Duodenal mucosa (tissue), 2 donors: ENCODE measurements around the gene KCNQ2.

ENCODE experiments used
- H3K27ac ChIP-seq: one replicate; pipeline ENCODE4 v1.7.0; 2013; ENCODE audit warnings: low read depth, low read length
- H3K27me3 ChIP-seq, 2 donors: one replicate each; pipeline ENCODE4 v1.7.0; 2013; ENCODE audit warnings: low read length in 2 of 2, control low read depth in 1 of 2; ENCODE audit not compliant: insufficient read depth in 2 of 2, control insufficient read depth in 1 of 2
- H3K36me3 ChIP-seq, 2 donors: one replicate each; pipeline ENCODE4 v1.7.0; 2013; ENCODE audit warnings: low read length in 2 of 2, control low read depth in 1 of 2; ENCODE audit not compliant: insufficient read depth in 2 of 2, control insufficient read depth in 1 of 2
- H3K4me1 ChIP-seq, 2 donors: one replicate each; pipeline ENCODE4 v1.7.0; 2013; ENCODE audit warnings: low read length in 2 of 2, control low read depth in 1 of 2; ENCODE audit not compliant: insufficient read depth in 2 of 2, control insufficient read depth in 1 of 2
- H3K4me3 ChIP-seq, 2 donors: one replicate each; pipeline ENCODE4 v1.7.0; 2013; ENCODE audit warnings: low read length in 2 of 2, low read depth in 1 of 2
- H3K9ac ChIP-seq, 2 donors: one replicate each; pipeline ENCODE4 v1.7.0; 2013; ENCODE audit warnings: low read length in 2 of 2, low read depth in 1 of 2
- H3K9me3 ChIP-seq, 2 donors: one replicate each; pipeline ENCODE4 v1.7.0; 2013; ENCODE audit warnings: low read length in 2 of 2, control low read depth in 1 of 2; ENCODE audit not compliant: control insufficient read depth in 1 of 2

The KCNQ2 gene

DNA sequence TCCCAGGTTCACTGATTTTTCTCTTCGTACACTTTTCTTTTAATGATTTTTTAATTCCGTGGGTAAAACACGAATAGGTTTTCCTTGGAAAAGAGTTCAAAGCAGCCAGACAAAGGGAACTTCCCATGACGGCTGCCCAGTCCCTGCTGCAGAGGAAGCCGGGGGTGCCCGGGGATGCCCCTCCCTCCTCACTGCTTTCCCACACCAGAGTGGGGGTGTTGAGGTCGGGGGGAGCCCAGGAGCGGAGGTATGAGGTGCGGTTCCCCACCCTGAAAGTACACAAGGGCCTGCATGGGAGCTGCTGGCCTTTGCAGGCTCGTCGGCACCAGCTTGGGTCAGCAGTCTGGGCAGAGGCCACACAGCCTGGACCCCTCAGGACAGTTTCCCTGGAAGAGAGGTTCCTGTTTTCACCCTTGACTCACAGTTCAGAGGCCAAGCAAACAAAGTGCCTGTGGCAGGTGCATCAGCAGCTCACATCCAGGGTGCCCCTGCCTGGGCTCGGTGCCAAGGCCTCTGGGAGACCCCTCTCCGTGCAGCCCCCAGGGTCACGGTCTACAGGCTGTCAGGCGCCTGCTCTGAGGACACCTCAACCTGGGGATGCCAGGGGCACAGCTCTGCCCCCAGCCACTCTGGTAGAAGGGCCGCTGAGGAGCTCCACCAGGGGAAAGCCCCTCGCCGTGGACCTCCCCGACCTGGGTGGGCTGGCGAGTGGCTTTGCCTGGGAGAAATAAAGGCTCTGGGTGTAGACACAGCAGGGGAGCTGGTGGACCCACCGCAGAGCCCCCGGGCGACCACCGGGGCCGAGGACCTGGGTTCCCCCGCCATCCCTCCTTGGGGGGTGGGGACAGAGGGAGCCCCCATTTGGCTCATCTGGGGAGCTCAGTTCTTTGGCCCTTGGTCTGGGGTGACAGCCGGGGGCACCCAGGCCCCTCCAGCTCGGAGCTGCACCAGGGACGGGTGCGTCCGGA, 95.9 kb downstream of the KCNQ2 start:
- Histone ChIP-seq H3K9ac (no peak overlapping the region), H3K4me3 (no peak overlapping the region), H3K9me3 (no peaks in the 10 kb centered on the region)

DNA sequence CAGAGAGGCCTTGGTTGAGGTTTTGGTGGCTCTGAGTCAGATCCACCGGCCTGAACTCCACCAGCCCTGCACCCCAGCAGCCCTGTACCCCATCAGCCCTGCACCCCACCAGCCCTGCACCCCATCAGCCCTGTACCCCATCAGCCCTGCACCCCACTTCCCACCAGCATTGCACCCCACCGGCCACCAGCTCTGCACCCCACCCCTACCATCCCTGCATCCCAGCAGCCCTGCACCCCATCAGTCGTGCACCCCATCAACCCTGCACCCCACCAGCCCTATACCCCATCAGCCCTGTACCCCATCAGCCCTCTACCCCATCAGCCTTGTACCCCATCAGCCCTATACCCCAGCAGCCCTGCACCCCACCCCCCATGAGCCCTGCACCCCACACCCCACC, 97.0 kb downstream of the KCNQ2 start:
- Histone ChIP-seq H3K27ac (no peak overlapping the region), H3K9ac (no peak overlapping the region), H3K4me3 (no peak overlapping the region), H3K36me3 (no peaks in the 10 kb centered on the region), H3K9me3 (no peaks in the 10 kb centered on the region), H3K4me1 (no peaks in the 10 kb centered on the region), H3K27me3 (peaks cover 3 to 20% of the 10 kb centered on the region in 2 donors)

More for the DNA sequence above, 95.9 kb downstream of the KCNQ2 start:
- H3K27me3 ChIP-seq, result peaks cover 3 to 21% of the 10 kb centered on the region in 2 donors
- H3K4me1 ChIP-seq, result no peaks in the 10 kb centered on the region
- no peaks in the 10 kb centered on the region for H3K36me3 ChIP-seq
- H3K27ac ChIP-seq, result no peak overlapping the region

DNA sequence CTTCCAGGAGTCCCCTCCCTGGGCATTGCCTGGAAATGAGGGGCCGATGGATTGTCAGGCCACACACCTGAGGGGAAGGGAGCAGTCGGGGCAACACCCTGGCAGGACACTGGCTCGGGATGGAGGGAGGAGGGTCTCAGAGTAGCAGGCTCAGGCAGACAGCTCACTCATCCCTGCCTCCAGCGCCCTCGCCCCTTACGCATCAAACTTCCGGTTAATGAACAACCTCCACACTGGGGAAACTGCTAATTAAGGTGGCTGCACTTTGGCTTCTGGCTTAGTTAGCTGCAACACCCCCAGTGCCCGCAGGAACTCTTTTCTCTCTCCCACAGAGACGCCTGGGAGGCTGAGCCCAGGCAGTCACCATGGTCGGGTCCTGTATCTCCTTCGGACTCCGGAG, 98.0 kb downstream of the KCNQ2 start:
- Histone ChIP-seq H3K27me3 (peaks cover 3 to 11% of the 10 kb centered on the region in 2 donors), H3K36me3 (no peaks in the 10 kb centered on the region), H3K9ac (no peak overlapping the region), H3K4me1 (no peaks in the 10 kb centered on the region), H3K4me3 (no peak overlapping the region), H3K9me3 (no peaks in the 10 kb centered on the region), H3K27ac (no peak overlapping the region)

DNA sequence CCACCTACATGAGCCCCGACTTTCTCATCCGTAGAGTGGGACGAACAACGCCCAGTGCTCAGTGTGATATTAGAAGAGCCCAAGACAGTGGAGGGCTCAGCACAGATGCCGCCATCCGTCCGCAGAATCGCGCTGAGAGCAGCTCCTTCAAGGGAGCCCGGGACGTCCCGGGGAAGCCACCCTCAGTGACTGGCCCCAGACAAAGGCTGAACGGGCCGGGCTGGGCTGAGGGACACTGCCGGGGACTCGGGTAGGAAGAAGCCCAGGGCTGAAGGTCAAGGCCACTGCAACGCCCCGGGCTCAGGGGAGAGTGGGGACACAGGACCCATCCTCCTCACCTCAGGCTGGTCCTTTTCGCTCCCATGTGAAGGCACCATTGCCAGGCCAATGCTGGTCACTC, 98.5 kb downstream of the KCNQ2 start:
- Histone ChIP-seq H3K27ac (no peak overlapping the region), H3K9ac (no peak overlapping the region), H3K36me3 (no peaks in the 10 kb centered on the region), H3K4me3 (no peak overlapping the region), H3K9me3 (no peaks in the 10 kb centered on the region), H3K4me1 (no peaks in the 10 kb centered on the region), H3K27me3 (peaks cover 3 to 11% of the 10 kb centered on the region in 2 donors)

DNA sequence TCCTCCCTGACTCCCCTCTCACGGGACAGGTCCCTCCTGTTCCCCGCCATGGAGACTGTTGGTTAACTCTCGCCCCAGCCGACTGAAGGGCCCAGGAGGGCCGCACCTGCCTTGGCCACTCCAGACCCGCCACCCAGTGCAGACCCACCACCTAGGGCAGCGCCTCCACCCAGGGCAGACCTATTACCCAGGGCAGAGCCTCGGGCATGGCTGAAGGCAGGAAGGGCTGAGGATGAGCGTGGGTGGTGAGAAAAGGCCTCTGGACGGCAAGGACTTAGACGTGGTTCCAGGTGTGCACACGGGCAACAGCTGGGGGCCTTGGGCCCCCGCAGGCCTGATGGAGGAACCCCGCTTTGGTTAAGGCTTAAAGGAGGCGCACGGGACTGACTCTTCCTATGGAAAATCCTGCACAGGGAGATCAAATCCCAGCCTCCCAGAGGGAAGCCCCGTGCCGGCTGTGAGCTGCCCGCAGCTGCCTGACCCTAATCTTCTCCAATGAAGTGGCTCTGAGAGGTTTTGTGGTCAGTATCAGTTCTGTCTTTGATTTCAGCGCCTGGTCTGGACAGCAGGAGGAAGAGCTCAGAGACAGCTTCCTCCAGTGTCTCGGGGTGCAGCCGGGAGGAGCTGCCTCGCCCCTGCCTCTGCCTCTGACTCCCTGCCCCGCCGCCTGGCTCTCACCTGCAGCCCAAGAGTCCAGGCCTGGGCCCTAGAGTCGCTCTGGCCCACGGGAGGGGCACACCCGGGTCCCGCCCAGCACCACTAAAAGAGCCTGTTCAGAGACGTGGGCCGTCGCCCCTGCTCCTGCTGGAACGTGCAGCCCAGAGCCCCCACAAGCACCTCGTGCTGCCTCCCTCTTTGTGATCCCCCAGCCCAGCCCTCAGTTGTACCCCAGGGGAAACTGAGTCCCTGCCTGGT, 99.2 kb downstream of the KCNQ2 start:
- Histone ChIP-seq H3K27me3 (peaks cover 3 to 7% of the 10 kb centered on the region in 2 donors), H3K27ac (no peak overlapping the region), H3K4me3 (no peak overlapping the region), H3K36me3 (no peaks in the 10 kb centered on the region), H3K9ac (no peak overlapping the region), H3K9me3 (no peaks in the 10 kb centered on the region), H3K4me1 (no peaks in the 10 kb centered on the region)

DNA sequence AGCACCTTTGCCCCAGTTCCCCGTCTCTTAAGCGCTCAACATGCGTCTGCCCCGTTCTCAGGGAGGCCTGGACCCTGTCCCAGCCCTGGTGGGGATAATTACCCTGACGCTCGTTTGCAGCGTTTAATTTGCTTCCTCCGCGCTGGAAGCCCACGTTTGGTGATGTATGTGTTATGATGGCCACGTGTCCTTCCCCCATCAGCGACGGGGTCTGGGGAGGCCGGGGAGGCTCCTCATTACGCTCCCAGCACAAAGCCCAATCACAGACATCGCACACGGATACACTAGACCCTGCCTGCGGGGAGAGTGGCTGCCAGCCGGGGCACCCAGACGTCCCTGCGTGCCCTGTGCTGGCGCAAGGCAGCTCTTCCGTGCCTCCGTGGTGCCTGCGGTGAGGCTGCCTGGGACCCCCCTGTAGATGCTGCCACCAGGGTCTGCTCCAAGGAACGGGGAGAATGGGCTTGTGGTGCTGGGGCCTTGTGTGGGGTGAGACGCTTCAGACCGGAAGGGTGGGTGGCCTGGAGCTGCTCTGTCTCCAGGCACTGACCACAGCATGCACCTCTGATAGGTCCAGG, 101.1 kb downstream of the KCNQ2 start:
- no peaks in the 10 kb centered on the region for H3K4me1 ChIP-seq
- peaks cover 3% of the 10 kb centered on the region in 2 donors for H3K27me3 ChIP-seq

DNA sequence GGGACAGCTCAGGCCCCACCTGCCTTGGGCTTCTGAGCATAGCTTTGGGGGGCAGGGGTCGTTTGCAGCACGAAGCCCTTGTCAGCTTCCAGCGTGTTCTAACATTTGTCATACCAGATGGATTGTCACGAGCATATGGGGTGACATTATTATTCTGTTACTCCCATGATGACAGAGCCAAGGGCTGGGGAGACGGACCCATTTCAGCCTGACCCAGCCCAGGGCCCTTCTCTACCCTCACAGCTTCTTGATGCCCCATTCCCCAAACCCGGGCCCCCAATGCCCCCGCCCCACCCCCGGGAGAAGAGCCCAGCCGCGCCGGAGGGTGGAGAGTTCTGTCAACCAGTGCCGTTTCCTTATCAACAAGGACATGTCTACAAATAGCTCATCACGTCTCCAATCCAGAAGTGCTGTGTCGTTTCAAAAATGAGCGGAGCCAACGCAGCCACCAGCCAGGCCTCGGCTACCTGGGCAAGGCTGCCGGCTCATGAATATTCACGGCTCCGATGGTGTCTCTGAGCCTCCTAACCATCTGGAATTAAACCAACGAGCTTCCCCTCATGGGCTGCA, 101.8 kb downstream of the KCNQ2 start:
- no peaks in the 10 kb centered on the region for H3K36me3 ChIP-seq
- H3K9ac ChIP-seq, result no peak overlapping the region
- peaks cover 3% of the 10 kb centered on the region in 2 donors for H3K27me3 ChIP-seq
- no peaks in the 10 kb centered on the region for H3K9me3 ChIP-seq
- no peak overlapping the region for H3K4me3 ChIP-seq
- no peaks in the 10 kb centered on the region for H3K4me1 ChIP-seq
- H3K27ac ChIP-seq, result no peak overlapping the region

More for the DNA sequence above, 101.1 kb downstream of the KCNQ2 start:
- no peak overlapping the region for H3K4me3 ChIP-seq
- no peaks in the 10 kb centered on the region for H3K9me3 ChIP-seq
- no peaks in the 10 kb centered on the region for H3K36me3 ChIP-seq
- H3K27ac ChIP-seq, result no peak overlapping the region
- H3K9ac ChIP-seq, result no peak overlapping the region

DNA sequence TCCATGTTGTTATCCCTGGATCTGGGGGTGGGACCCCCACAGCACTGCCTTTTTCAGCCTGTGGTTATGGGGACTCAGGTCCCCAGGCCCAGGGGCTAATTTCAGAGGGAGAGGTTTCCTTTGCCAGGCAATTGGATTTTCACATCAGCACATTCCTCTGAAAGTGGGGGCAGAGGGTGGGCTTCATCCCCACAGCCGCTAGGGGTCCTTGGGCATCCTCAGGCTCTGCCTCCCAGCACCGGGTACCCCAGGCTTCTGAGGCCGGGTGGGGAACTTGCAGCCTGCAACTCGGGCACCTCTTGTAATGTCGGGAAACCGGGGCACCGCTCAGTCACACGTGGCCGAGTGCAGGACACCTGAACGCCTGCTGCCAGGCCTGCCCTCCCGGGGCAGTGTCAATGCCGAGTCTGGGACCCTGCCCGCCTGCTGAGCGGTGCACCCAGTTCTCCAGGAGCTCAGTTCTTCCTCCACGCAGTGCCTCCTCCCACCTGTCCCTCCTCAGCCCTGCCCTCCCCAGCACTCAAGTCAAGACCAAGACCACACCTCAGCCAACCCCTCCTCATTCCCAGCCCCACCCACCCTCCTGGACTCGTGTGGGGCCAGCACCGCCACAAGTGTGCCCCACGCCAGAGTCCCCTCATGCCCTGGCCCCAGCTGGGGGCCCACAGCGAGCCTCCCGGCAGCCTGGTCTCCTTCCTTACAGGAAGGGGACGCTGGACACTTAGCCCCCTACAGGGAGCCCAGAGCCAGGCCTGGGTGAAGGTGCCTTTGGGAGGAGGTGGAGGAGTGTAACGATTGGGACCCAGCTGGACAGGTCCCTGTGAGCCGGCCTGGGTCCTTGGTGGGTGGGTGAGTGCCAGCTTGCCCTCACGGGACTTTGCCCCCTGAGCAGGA, 102.5 kb downstream of the KCNQ2 start:
- H3K27ac ChIP-seq, result no peak overlapping the region
- no peaks in the 10 kb centered on the region for H3K36me3 ChIP-seq
- no peaks in the 10 kb centered on the region for H3K4me1 ChIP-seq
- no peaks in the 10 kb centered on the region for H3K9me3 ChIP-seq
- H3K9ac ChIP-seq, result no peak overlapping the region
- no peak overlapping the region for H3K4me3 ChIP-seq
- peaks cover 3% of the 10 kb centered on the region in 2 donors for H3K27me3 ChIP-seq

DNA sequence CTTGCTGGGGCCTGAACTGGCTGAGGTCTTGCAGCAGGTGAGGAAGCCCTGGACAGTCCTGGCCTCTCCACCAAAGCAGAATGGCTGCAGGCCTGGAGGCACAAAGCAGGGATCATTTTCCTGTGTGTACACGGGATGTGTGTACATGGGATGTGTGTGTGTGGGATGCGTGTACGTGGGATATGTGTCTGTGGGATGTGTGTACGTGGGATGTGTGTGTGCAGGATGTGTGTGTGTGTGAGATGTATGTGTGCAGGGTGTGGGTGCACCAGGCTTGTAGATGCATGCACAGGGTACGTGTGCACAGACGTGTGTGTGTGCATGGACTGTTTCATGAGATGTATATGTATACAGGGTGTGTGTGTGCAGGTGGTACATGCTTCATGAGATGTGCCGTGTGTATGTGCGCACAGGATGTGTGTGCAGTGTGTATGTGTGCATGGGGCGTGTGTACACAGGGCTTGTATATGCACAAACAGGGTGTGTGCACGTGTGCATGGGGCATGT, 103.4 kb downstream of the KCNQ2 start:
- Histone ChIP-seq H3K27ac (no peak overlapping the region), H3K9me3 (no peaks in the 10 kb centered on the region), H3K9ac (no peak overlapping the region), H3K4me1 (no peaks in the 10 kb centered on the region), H3K27me3 (no peaks in the 10 kb centered on the region), H3K4me3 (no peak overlapping the region), H3K36me3 (no peaks in the 10 kb centered on the region)
